IPS-NIHi7 (cell line): ENCODE results near the gene SSTR4.
"Not testable (repeated sequence)": the region's sequence is repeated elsewhere in the genome, so short reads cannot be mapped to it uniquely, and the experiment has no call there.

Experiments
- DNase-seq: peaks from one replicate; pipeline ENCODE4 v3.0.0; 2012; ENCODE audit warnings: mixed read lengths; ENCODE audit errors: extremely low spot score

Gene SSTR4

GRCh38 chr20:23018941-23019340, 16.2 kb upstream of the SSTR4 start:
- DNase-seq: no peak

- no peak for DNase-seq
Measured at GRCh38 chr20:23019403-23019802, 15.7 kb upstream of the SSTR4 start.

DNA sequence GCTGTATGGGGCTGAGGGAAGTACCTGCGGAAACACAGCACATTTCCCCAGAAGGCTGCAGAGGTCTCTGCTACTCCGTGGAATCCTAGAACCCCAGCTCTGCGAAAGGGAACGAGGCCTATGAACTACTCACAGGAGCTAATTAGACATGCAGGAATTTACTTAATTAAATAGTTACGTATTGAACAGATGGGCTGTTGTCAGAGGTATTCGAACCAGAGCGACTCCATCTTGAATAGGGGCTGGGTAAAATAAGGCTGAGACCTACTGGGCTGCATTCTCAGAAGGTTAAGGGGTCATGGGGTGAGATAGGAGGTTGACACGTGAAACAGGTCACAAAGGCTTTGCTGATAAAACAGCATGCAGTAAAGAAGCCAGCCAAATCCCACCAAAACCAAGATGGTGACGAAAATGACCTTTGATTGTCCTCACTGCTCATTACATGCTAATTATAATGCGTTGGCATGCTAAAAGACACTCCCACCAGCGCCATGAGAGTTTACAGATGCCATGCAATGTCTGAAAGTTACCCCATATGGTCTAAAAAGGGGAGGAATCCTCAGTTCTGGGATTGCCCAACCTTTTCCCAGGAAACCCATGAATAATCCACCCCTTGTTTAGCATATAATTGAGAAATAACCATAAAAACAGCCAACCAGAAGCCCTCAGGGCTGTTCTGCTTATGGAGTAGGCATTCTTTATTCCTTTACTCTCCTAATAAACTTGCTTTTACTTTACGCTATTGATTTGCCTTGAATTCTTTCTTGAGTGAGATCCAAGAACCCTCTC, 14.7 kb upstream of the SSTR4 start:
- no peak for DNase-seq

- DNase-seq: no peak
Measured at GRCh38 chr20:23021541-23021940, 13.6 kb upstream of the SSTR4 start.

GRCh38 chr20:23021951-23022350, 13.2 kb upstream of the SSTR4 start:
- no peak for DNase-seq

- DNase-seq: no peak
Measured at GRCh38 chr20:23022849-23023248, 12.3 kb upstream of the SSTR4 start.

- peak; percentile 43 for DNase-seq
Measured at GRCh38 chr20:23023621-23024177, 11.4 kb upstream of the SSTR4 start.

GRCh38 chr20:23024701-23025100, 10.4 kb upstream of the SSTR4 start:
- no peak for DNase-seq

- not testable (repeated sequence) for DNase-seq
Measured at GRCh38 chr20:23025503-23025902, 9.6 kb upstream of the SSTR4 start.

DNA sequence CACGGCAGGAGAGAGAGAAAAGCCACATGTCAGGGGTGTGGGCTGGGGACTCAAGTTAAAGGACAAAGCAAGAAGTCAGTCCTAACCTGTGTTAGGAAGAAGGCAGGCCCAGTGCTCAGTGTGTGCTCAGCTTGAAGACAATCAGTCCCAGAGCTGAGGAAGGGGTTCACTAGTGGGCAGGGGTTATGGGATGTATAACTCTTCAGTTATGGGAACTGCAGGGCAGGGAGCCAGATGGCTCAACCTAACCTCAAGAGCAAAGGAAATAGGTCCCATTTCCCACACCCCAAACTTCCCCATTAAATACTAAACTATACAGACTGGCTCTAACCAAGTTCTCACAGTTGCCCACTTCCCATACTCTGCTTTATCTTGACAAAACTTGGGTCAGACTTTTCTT, 7.4 kb upstream of the SSTR4 start:
- DNase-seq: no peak

GRCh38 chr20:23028392-23028791, 6.7 kb upstream of the SSTR4 start:
- DNase-seq: no peak

- DNase-seq: no peak
Measured at GRCh38 chr20:23029324-23029723, 5.8 kb upstream of the SSTR4 start.

DNA sequence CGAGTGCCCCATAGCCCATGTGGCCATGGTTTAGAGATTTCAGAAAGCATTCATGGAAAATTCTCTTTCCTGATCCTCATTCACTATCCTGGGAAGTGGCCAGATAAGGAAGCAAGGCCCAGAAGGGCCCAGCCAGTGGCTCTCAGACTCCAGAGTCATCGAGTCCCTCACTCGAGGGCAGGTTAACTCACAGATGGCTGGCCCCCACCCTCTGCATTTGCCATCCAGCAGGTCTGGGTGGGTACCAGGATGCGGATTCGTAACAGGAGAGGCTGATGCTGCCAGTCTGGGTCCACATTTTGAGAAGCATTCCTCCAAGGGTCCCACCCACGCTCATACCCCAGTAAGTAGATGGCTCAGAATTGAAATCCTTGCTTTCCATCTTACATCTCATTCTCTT, 3.8 kb upstream of the SSTR4 start:
- no peak for DNase-seq

DNA sequence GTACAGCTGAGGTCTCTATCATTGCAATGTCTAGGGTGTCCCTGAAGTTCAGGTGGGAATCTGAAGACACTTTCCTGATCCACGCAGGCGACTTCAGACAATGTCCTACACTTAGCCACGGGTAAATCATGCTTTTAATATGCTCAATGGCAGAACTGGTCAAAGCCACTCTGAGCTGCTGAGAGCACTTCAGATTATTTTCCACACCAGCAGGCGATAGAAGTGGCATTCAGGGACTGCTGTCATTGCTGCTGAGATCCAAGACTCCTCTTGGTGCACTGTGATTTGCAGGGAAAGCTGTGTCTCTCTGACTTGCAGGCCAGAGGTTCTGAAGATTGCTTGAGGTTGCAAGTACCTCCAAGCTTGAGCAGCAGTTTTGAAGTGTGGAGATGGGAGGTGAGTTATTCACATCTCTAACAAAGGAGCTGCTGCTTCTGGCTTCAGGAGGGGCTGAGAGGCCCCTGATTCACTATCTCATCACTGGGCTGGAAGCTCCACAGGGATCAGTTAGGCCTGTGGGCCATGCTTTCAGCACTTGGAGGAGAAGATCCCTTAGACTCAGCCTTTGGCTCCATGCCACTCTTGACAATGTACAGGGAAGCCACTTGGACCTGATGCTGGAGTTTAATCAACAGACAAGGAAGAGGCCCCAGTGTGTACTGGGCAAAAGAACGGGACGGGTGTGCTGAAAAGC, 2.9 kb upstream of the SSTR4 start:
- no peak for DNase-seq

GRCh38 chr20:23032750-23033078, 2.4 kb upstream of the SSTR4 start:
- DNase-seq: no peak

DNA sequence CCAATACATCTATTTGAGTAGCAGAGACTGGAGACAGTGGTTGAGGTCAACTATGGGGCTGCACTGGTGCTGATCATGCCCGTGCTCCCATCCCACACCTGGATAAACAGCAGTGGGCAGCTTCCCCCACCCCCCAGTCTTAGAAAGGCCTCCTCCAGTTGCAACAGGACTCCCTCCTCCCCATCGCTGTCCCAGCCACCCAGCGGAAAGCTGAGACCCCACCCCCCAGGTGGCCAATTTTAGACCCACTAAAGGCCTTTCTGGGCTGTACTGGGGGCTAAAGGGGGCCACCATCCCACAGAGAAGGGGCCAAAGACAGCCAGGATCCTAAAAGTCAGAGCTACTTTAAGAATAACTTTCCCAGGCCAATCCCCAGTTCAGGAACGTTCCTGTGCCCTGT, 1.2 kb upstream of the SSTR4 start:
- no peak for DNase-seq

GRCh38 chr20:23035731-23036130, 619 bp downstream of the SSTR4 start:
- DNase-seq: no peak

- DNase-seq: no peak
Measured at GRCh38 chr20:23036371-23036770, 1.3 kb downstream of the SSTR4 start.

DNA sequence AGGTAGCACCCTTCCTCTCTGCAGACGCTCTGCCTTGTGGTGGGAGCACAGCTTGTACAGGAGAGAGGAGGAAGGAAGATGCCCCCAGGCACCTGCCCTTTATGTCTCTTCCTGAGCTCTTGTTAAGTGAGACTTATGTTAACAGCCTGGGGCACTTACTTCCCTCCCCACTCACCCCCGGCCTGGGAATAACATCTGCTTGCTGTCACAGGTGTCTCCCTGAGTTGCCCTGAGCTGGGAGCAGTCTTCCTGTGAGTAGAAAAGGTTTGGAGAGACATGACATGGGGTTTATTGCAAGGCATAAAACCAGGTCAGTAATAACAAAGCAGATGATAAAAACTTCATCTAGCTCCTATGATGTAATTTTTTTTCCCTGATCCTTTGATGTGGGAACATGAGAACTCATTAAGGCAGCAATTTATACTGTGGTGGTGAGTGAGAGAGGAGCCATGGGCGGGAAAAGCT, 1.9 kb downstream of the SSTR4 start:
- DNase-seq: no peak

DNA sequence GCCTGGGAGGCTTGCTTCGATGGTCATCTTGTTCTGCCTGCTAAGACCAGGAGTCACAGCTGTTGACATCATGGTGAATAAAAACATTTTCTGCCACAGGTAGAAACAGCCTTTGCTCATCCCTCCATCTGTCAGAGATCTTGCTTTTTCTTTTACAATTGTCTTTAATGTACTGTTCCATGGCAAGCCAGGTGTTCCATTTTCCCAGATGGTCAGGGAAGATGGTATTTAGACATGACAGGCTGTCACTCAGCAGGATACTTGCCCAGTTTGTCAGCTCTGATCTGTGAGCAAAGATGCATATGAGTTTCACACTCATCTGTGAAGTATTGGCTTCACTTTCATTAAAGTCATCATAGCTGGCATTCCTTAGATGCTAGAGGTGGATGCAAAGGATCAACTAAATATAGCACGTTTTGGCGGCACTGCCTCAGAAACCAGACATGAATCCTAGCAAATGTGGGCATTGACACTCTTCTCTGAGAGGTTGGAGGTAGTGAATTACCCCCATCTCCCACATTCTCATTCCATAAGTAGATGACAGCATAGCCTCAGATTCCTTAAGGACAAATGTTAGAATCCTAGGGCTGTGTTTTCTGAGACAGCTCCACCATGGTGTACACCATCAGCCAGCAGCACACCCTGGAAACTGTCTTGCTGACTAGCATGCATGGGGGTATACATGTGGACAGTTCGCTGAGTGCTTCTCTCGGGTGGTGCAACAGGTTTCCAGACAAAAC, 4.2 kb downstream of the SSTR4 start:
- no peak for DNase-seq

DNA sequence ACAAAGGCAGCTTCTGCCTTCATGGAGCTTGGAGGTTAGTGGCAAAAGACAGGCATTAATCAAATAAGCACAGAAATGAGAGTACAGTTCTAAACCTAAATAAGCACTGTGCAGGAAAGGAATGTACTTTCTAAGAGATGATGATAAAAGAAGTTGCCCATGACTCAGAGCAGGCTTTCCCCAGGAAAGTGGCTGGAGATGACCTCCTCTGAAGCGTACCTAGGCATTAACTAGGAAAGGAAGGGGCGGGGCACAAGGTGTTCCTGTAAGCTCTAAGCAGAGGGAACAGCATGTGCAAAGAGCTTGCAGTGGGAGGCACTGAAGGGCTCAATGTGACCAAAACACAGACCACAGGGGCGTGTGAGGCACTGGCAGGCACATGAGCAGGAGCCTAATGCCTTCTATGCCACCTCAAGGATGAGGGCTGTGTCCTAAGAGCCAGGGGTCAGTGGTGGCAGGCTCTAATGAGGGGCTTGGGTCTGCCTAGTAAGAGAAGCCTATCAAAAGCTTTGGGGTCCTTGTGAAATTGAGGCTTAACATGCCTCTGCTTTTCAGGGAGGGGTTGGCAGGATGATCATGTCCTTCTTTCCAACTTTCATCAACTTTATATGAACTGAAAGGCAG, 4.9 kb downstream of the SSTR4 start:
- no peak for DNase-seq

GRCh38 chr20:23042270-23042669, 7.2 kb downstream of the SSTR4 start:
- DNase-seq: no peak
